Peyer's patch (tissue), 4 donors: ENCODE measurements around the gene DPEP1.

Source experiments
- POLR2A ChIP-seq, 2 donors: fragments of 450-650 bp; IDR thresholded peaks; one replicate each; pipeline ENCODE4 v1.5.1; 2017; ENCODE audit warnings: antibody characterized with exemption in 2 of 2, mild to moderate bottlenecking in 2 of 2, moderate library complexity in 2 of 2
- TF ChIP-seq, protein P1 (sequence below), 6 experiments: fragments of 450-650 bp in 4 of 6; fragments of 200-600 bp in 2 of 6; sonication (generic) in 1 of 6; IDR thresholded peaks; one replicate each; pipeline ENCODE4 v1.5.1; 2017 to 2019; ENCODE audit warnings: antibody characterized with exemption in 6 of 6, mild to moderate bottlenecking in 3 of 6, moderate library complexity in 1 of 6

DNA sequence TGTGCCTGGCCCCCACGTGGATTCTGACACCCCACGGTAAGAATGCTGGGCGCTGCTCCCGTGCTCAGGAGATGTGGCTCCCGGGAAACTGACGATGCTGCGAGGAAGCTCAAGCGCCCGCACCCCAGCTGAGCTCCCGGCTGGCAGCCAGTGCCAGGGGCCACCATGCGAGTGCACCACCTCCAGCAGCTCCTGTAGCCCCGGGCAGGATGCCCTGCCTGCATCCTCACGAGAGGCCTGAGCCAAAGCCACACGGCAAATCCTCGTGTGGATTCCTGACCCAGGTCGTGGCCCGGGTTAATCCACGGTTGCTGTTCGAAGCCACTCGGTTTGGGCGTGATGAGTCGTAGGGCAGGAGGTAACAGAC, 11.6 kb upstream of the DPEP1 start:
- TF ChIP-seq, protein P1, sequence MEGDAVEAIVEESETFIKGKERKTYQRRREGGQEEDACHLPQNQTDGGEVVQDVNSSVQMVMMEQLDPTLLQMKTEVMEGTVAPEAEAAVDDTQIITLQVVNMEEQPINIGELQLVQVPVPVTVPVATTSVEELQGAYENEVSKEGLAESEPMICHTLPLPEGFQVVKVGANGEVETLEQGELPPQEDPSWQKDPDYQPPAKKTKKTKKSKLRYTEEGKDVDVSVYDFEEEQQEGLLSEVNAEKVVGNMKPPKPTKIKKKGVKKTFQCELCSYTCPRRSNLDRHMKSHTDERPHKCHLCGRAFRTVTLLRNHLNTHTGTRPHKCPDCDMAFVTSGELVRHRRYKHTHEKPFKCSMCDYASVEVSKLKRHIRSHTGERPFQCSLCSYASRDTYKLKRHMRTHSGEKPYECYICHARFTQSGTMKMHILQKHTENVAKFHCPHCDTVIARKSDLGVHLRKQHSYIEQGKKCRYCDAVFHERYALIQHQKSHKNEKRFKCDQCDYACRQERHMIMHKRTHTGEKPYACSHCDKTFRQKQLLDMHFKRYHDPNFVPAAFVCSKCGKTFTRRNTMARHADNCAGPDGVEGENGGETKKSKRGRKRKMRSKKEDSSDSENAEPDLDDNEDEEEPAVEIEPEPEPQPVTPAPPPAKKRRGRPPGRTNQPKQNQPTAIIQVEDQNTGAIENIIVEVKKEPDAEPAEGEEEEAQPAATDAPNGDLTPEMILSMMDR (IDR thresholded peaks at IDR 0.05): no peak
- TF ChIP-seq POLR2A (IDR thresholded peaks at IDR 0.05): no peak
